Measurements from ENCODE around the gene STAG1.

DNA sequence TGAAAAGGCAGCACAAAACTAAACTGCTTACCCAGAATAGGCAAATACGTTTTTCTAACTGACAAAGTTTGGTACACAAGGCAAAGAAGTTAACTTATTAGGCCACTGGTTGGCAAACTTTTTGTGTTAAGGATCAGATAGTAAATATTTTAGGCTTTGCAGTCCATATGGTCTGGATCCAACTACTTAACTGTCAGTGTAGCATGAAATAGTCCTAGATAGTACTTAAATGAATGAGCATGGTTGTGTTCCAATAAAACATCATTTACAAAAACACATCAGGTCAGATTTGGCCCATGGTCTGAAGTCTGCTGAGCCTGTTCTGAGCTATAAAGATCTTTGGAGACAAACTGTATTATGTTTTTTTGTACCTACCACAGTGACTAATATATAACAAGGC, 365.1 kb downstream of the STAG1 start:
- TF ChIP-seq, protein P1, sequence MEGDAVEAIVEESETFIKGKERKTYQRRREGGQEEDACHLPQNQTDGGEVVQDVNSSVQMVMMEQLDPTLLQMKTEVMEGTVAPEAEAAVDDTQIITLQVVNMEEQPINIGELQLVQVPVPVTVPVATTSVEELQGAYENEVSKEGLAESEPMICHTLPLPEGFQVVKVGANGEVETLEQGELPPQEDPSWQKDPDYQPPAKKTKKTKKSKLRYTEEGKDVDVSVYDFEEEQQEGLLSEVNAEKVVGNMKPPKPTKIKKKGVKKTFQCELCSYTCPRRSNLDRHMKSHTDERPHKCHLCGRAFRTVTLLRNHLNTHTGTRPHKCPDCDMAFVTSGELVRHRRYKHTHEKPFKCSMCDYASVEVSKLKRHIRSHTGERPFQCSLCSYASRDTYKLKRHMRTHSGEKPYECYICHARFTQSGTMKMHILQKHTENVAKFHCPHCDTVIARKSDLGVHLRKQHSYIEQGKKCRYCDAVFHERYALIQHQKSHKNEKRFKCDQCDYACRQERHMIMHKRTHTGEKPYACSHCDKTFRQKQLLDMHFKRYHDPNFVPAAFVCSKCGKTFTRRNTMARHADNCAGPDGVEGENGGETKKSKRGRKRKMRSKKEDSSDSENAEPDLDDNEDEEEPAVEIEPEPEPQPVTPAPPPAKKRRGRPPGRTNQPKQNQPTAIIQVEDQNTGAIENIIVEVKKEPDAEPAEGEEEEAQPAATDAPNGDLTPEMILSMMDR (IDR thresholded peaks at IDR 0.05), result no peak
- TF ChIP-seq POLR2A (IDR thresholded peaks at IDR 0.05), result no peak
